Measurements from ENCODE around the gene DUXA.
"Not testable (repeated sequence)": the region's sequence is repeated elsewhere in the genome, so short reads cannot be mapped to it uniquely, and the experiment has no call there.

DUXA gene

GRCh38 chr19:57135797-57136196, 31.5 kb downstream of the DUXA start:
- Histone ChIP-seq H3K9ac (ENCODE audit: low read depth, low read length) (no peak overlapping the region), H3K4me3 (ENCODE audit: low read depth in 1 of 2, low read length in 2 of 2) (no peak overlapping the region), H2AFZ (ENCODE audit: low read depth, low read length) (no peak overlapping the region), H4K20me1 (ENCODE audit: insufficient read depth, low read length) (no peaks in the 10 kb centered on the region), H3K79me2 (ENCODE audit: insufficient read depth, low read length) (no peaks in the 10 kb centered on the region), H3K4me2 (ENCODE audit: insufficient read depth, low read length) (no peak overlapping the region), H3K4me1 (ENCODE audit: insufficient read depth, low read length) (no peaks in the 10 kb centered on the region), H3K27me3 (ENCODE audit: insufficient read depth, low read length, poor library complexity) (no peaks in the 10 kb centered on the region), H3K36me3 (ENCODE audit: insufficient read depth, low read length) (no peaks in the 10 kb centered on the region), H3K27ac (ENCODE audit: low read length) (no peak overlapping the region), H3K9me3 (ENCODE audit: insufficient read depth, low read length, severe bottlenecking) (no peaks in the 10 kb centered on the region)
- TF ChIP-seq EZH2 (IDR thresholded peaks at IDR 0.05; ENCODE audit: borderline replicate concordance, low read depth, low read length, severe bottlenecking), result no peak
- DNase-seq, result no peak
- ATAC-seq (ENCODE audit: insufficient read depth, low read depth), result no peak

GRCh38 chr19:57127403-57127802, 39.9 kb downstream of the DUXA start:
- H3K9me3 ChIP-seq (ENCODE audit: insufficient read depth, low read length, severe bottlenecking); ATAC-seq (ENCODE audit: insufficient read depth, low read depth); H3K4me3 ChIP-seq (ENCODE audit: low read depth in 1 of 2, low read length in 2 of 2); H3K79me2 ChIP-seq (ENCODE audit: insufficient read depth, low read length); H3K27me3 ChIP-seq (ENCODE audit: insufficient read depth, low read length, poor library complexity); H3K36me3 ChIP-seq (ENCODE audit: insufficient read depth, low read length); H4K20me1 ChIP-seq (ENCODE audit: insufficient read depth, low read length); H3K9ac ChIP-seq (ENCODE audit: low read depth, low read length); H3K4me2 ChIP-seq (ENCODE audit: insufficient read depth, low read length); DNase-seq; H3K4me1 ChIP-seq (ENCODE audit: insufficient read depth, low read length); H2AFZ ChIP-seq (ENCODE audit: low read depth, low read length); H3K27ac ChIP-seq (ENCODE audit: low read length): not testable (repeated sequence)

GRCh38 chr19:57123882-57124281, 43.4 kb downstream of the DUXA start:
- no peak overlapping the region for H3K4me3 ChIP-seq (ENCODE audit: low read depth in 1 of 2, low read length in 2 of 2)
- H3K27ac ChIP-seq (ENCODE audit: low read length), result no peak overlapping the region
- no peaks in the 10 kb centered on the region for H3K4me1 ChIP-seq (ENCODE audit: insufficient read depth, low read length)
- no peaks in the 10 kb centered on the region for H4K20me1 ChIP-seq (ENCODE audit: insufficient read depth, low read length)
- ATAC-seq (ENCODE audit: insufficient read depth, low read depth), result no peak
- no peak overlapping the region for H3K9ac ChIP-seq (ENCODE audit: low read depth, low read length)
- H2AFZ ChIP-seq (ENCODE audit: low read depth, low read length), result no peak overlapping the region
- peaks cover 3% of the 10 kb centered on the region for H3K27me3 ChIP-seq (ENCODE audit: insufficient read depth, low read length, poor library complexity)
- no peaks in the 10 kb centered on the region for H3K79me2 ChIP-seq (ENCODE audit: insufficient read depth, low read length)
- no peaks in the 10 kb centered on the region for H3K36me3 ChIP-seq (ENCODE audit: insufficient read depth, low read length)
- TF ChIP-seq EZH2 (IDR thresholded peaks at IDR 0.05; ENCODE audit: borderline replicate concordance, low read depth, low read length, severe bottlenecking) (no peak), CTCF (IDR thresholded peaks at IDR 0.05; ENCODE audit: borderline replicate concordance, extremely low read depth, low read length, poor library complexity, severe bottlenecking) (no peak)
- no peak for DNase-seq
- H3K9me3 ChIP-seq (ENCODE audit: insufficient read depth, low read length, severe bottlenecking), result no peaks in the 10 kb centered on the region
- no peak overlapping the region for H3K4me2 ChIP-seq (ENCODE audit: insufficient read depth, low read length)

GRCh38 chr19:57118848-57119247, 48.4 kb downstream of the DUXA start:
- no peaks in the 10 kb centered on the region for H3K36me3 ChIP-seq (ENCODE audit: insufficient read depth, low read length)
- peaks cover 3% of the 10 kb centered on the region for H3K27me3 ChIP-seq (ENCODE audit: insufficient read depth, low read length, poor library complexity)
- TF ChIP-seq EZH2 (IDR thresholded peaks at IDR 0.05; ENCODE audit: borderline replicate concordance, low read depth, low read length, severe bottlenecking), result no peak
- no peak for TF ChIP-seq CTCF (IDR thresholded peaks at IDR 0.05; ENCODE audit: borderline replicate concordance, extremely low read depth, low read length, poor library complexity, severe bottlenecking)
- H3K4me1 ChIP-seq (ENCODE audit: insufficient read depth, low read length), result no peaks in the 10 kb centered on the region
- no peak for DNase-seq
- no peak for ATAC-seq (ENCODE audit: insufficient read depth, low read depth)
- no peak overlapping the region for H3K4me2 ChIP-seq (ENCODE audit: insufficient read depth, low read length)
- H3K79me2 ChIP-seq (ENCODE audit: insufficient read depth, low read length), result no peaks in the 10 kb centered on the region
- H3K9me3 ChIP-seq (ENCODE audit: insufficient read depth, low read length, severe bottlenecking), result no peaks in the 10 kb centered on the region
- H3K27ac ChIP-seq (ENCODE audit: low read length), result no peak overlapping the region
- no peak overlapping the region for H3K4me3 ChIP-seq (ENCODE audit: low read depth in 1 of 2, low read length in 2 of 2)
- H4K20me1 ChIP-seq (ENCODE audit: insufficient read depth, low read length), result no peaks in the 10 kb centered on the region
- no peak overlapping the region for H3K9ac ChIP-seq (ENCODE audit: low read depth, low read length)
- no peak overlapping the region for H2AFZ ChIP-seq (ENCODE audit: low read depth, low read length)

- H3K27me3 ChIP-seq (ENCODE audit: insufficient read depth, low read length, poor library complexity); H2AFZ ChIP-seq (ENCODE audit: low read depth, low read length); H3K4me3 ChIP-seq (ENCODE audit: low read depth in 1 of 2, low read length in 2 of 2); DNase-seq; H3K79me2 ChIP-seq (ENCODE audit: insufficient read depth, low read length); H4K20me1 ChIP-seq (ENCODE audit: insufficient read depth, low read length); ATAC-seq (ENCODE audit: insufficient read depth, low read depth); H3K4me2 ChIP-seq (ENCODE audit: insufficient read depth, low read length); H3K4me1 ChIP-seq (ENCODE audit: insufficient read depth, low read length); H3K36me3 ChIP-seq (ENCODE audit: insufficient read depth, low read length); H3K9ac ChIP-seq (ENCODE audit: low read depth, low read length); H3K27ac ChIP-seq (ENCODE audit: low read length): not testable (repeated sequence)
- peaks cover 20% of the 10 kb centered on the region for H3K9me3 ChIP-seq (ENCODE audit: insufficient read depth, low read length, severe bottlenecking)
These were observed 53.8 kb downstream of the DUXA start for GRCh38 chr19:57113501-57113900.
